GM23338 (cell line): Measurements from ENCODE around the gene HERC2. TPM values are rescaled to one million over a fixed set of nuclear protein-coding genes. Genes with fewer than 3 reads are reported as not detected.
"Not testable (repeated sequence)": the region's sequence is repeated elsewhere in the genome, so short reads cannot be mapped to it uniquely, and the experiment has no call there.

Source experiments
- ATAC-seq: fragments of 200-7000 bp; cut with Tn5 transposase; 3 replicates; pipeline ENCODE4 v1.9.1; 2020
- DNase-seq: peaks from one replicate; pipeline ENCODE4 v3.0.0-alpha.2; 2015; ENCODE audit warnings: low spot score
- H2AFZ ChIP-seq: fragments of 200-600 bp; sonication (generic); 2 replicates; pipeline ENCODE4 v1.8.0; 2016; ENCODE audit warnings: antibody characterized with exemption, mild to moderate bottlenecking, moderate library complexity
- H3F3A ChIP-seq: fragments of 200-600 bp; sonication (generic); replicated peaks from 2 replicates; pipeline ENCODE4 v1.8.0; 2017; ENCODE audit warnings: antibody characterized with exemption, mixed run types, low read depth
- H3K27ac ChIP-seq: fragments of 200-600 bp; sonication (generic); 2 replicates; pipeline ENCODE4 v1.6.1; 2016; ENCODE audit warnings: low read depth
- H3K27me3 ChIP-seq: fragments of 200-600 bp; sonication (generic); 2 replicates; pipeline ENCODE4 v1.8.0; 2016; ENCODE audit warnings: mild to moderate bottlenecking, mixed run types, moderate library complexity; ENCODE audit not compliant: insufficient read depth
- H3K36me3 ChIP-seq: fragments of 200-600 bp; sonication (generic); 2 replicates; pipeline ENCODE4 v1.8.0; 2016; ENCODE audit warnings: mild to moderate bottlenecking; ENCODE audit not compliant: insufficient read depth
- H3K4me1 ChIP-seq: fragments of 200-600 bp; sonication (generic); 2 replicates; pipeline ENCODE4 v1.8.0; 2016; ENCODE audit warnings: mild to moderate bottlenecking, moderate library complexity; ENCODE audit not compliant: insufficient read depth
- H3K4me2 ChIP-seq: fragments of 200-600 bp; sonication (generic); 2 replicates; pipeline ENCODE4 v1.7.1; 2017; ENCODE audit warnings: mixed run types
- H3K4me3 ChIP-seq: fragments of 200-600 bp; sonication (generic); 2 replicates; pipeline ENCODE4 v1.6.1; 2016; ENCODE audit warnings: mixed run types
- H3K79me2 ChIP-seq: fragments of 200-600 bp; sonication (generic); replicated peaks from 2 replicates; pipeline ENCODE4 v1.8.0; 2017; ENCODE audit warnings: mild to moderate bottlenecking; ENCODE audit not compliant: insufficient read depth
- H3K9me2 ChIP-seq: fragments of 200-600 bp; sonication (generic); 2 replicates; pipeline ENCODE4 v1.8.0; 2017; ENCODE audit not compliant: insufficient read depth
- H4K20me1 ChIP-seq: fragments of 200-600 bp; sonication (generic); replicated peaks from 2 replicates; pipeline ENCODE4 v1.8.0; 2017; ENCODE audit warnings: mild to moderate bottlenecking; ENCODE audit not compliant: insufficient read depth
- H3K27ac Mint-ChIP-seq: 2 replicates; pipeline ENCODE4 v1.8.0; 2020; ENCODE audit warnings: inconsistent platforms, mild to moderate bottlenecking, moderate library complexity, mixed read lengths
- H3K27me3 Mint-ChIP-seq: 3 replicates; pipeline ENCODE4 v1.8.0; 2022; ENCODE audit warnings: low read depth, mild to moderate bottlenecking, moderate library complexity, mixed read lengths, inconsistent platforms; ENCODE audit not compliant: insufficient read depth, poor library complexity
- H3K36me3 Mint-ChIP-seq: 3 replicates; pipeline ENCODE4 v1.8.0; 2021; ENCODE audit warnings: low read depth, mild to moderate bottlenecking, inconsistent platforms, moderate library complexity, mixed read lengths
- H3K4me1 Mint-ChIP-seq: 3 replicates; pipeline ENCODE4 v1.8.0; 2020; ENCODE audit warnings: mild to moderate bottlenecking, inconsistent platforms, mixed read lengths
- H3K4me3 Mint-ChIP-seq: 3 replicates; pipeline ENCODE4 v1.8.0; 2021; ENCODE audit warnings: moderate library complexity, mild to moderate bottlenecking, inconsistent platforms, mixed read lengths
- H3K9me3 Mint-ChIP-seq: 3 replicates; pipeline ENCODE4 v1.8.0; 2020; ENCODE audit warnings: moderate library complexity, mild to moderate bottlenecking, inconsistent platforms, mixed read lengths
- CREB1 ChIP-seq: fragments of 250-450 bp; sonication (Bioruptor Pico); IDR thresholded peaks from 2 replicates; pipeline ENCODE4 v1.5.0; 2020; ENCODE audit warnings: low read depth, mild to moderate bottlenecking, moderate library complexity
- EZH2 ChIP-seq: fragments of 200-600 bp; sonication (generic); IDR thresholded peaks from one replicate; pipeline ENCODE4 v1.8.0; 2017; ENCODE audit warnings: antibody characterized with exemption, mild to moderate bottlenecking, low read depth; ENCODE audit not compliant: unreplicated experiment
- POLR2AphosphoS5 ChIP-seq: IDR thresholded peaks from 2 replicates; pipeline ENCODE4 v1.6.1; 2016; ENCODE audit warnings: antibody characterized with exemption, low read depth
- STAT1 ChIP-seq: IDR thresholded peaks from one replicate; pipeline ENCODE4 v1.6.1; 2016; ENCODE audit warnings: antibody characterized with exemption; ENCODE audit not compliant: unreplicated experiment
- polyA plus RNA-seq: library from polyadenylated mRNA; unstranded; fragments of >200 nt; fragmentation: Nextera tagmentation; extraction: Ambion mirVana; gene quantifications from 2 replicates; pipeline ENCODE4 v1.2.1, GENCODE V29; 2016
- total RNA-seq: library from RNA; depleted of rRNA; stranded (reverse); fragments of >200 nt; shearing (Covaris generic); gene quantifications from 2 replicates; pipeline ENCODE4 v1.2.3, GENCODE V29; 2014
- TF ChIP-seq, protein P1 (sequence below), 2 experiments: fragments of 200-600 bp in 1 of 2; sonication (generic) in 1 of 2; conservative IDR thresholded peaks; 2 replicates each; pipeline versions ENCODE4 v1.5.1 to v1.6.1; 2016 to 2017; ENCODE audit warnings: antibody characterized with exemption in 2 of 2, low read depth in 2 of 2, mild to moderate bottlenecking in 2 of 2, moderate library complexity in 1 of 2
- TF ChIP-seq, protein P2 (sequence below): IDR thresholded peaks from 2 replicates; pipeline ENCODE4 v1.6.1; 2016; ENCODE audit warnings: antibody characterized with exemption
- TF ChIP-seq, protein P3 (sequence below): IDR thresholded peaks from one replicate; pipeline ENCODE4 v1.6.1; 2018; ENCODE audit warnings: antibody characterized with exemption; ENCODE audit not compliant: unreplicated experiment

Gene HERC2
- total and polyA plus RNA-seq, 2 experiments from 2014 or later = 71.3 to 80.7 TPM

DNA sequence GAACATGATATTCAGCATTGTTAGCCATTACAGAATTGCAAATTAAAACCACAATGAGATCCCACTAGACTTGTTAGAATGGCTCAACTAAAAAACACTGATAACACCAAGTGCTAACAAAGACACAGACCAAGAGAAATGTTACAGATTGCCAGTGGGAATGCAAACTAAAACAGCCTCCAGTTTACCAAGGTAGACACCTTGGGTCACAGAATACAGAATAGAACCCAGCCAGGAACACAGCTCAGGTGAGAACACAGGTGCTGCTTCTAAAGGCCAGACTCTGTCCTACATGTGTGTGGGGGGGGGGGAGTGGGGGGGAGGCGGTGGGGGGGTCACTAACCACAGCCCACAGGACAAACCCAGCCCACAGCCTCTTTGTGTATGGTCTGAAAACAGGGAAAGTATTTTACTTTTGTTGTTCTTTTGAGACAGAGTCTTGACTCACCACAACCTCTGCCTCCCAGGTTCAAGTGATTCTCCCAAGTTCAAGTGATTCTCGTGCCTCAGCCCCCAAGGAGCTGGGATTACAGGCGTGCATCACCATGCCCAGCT, 26.9 kb downstream of the HERC2 start:
- DNase-seq, H3K27me3 ChIP-seq, H3K4me3 ChIP-seq, H2AFZ ChIP-seq, H3K27me3 Mint-ChIP-seq, H3F3A ChIP-seq, H3K36me3 ChIP-seq, H3K27ac ChIP-seq, H3K4me3 Mint-ChIP-seq, ATAC-seq, H3K4me2 ChIP-seq, H4K20me1 ChIP-seq, H3K9me2 ChIP-seq: not testable (repeated sequence)
- H3K79me2 ChIP-seq = peaks cover 39% of the 10 kb centered on the region
- peak overlapping the region; percentile 95; the same call in 1 of the 2 replicates for H3K27ac Mint-ChIP-seq
- H3K36me3 Mint-ChIP-seq = peaks cover 46% of the 10 kb centered on the region
- H3K4me1 Mint-ChIP-seq = peaks cover 22% of the 10 kb centered on the region
- peaks cover 16% of the 10 kb centered on the region for H3K4me1 ChIP-seq
- peaks cover 14% of the 10 kb centered on the region for H3K9me3 Mint-ChIP-seq

DNA sequence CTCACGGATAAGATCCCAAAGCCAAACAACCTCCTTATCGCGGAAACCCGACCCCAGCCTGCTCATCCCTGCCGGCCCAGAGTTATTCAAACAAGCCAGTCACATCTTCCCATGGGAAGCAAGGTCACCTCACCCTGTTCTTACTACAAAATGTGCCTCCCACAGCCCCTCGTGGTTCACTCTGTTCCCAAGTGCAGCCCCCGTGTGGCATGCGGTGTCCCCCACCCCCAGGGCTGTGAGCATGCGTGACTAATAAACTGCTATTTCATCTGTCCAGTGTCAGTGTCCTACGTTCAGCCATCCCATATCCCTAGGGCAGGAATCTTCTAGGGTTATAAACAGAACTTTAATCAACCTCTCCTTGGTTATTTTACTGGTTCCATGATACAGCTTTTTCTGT, 27.4 kb downstream of the HERC2 start:
- H3K4me1 ChIP-seq = peaks cover 16% of the 10 kb centered on the region
- H3F3A ChIP-seq, H3K4me3 ChIP-seq, H3K27ac ChIP-seq, H2AFZ ChIP-seq, H3K27me3 Mint-ChIP-seq, H4K20me1 ChIP-seq, H3K36me3 ChIP-seq, ATAC-seq, H3K27me3 ChIP-seq, H3K9me2 ChIP-seq, H3K4me2 ChIP-seq: not testable (repeated sequence)
- Mint-ChIP-seq H3K4me1 (peaks cover 22% of the 10 kb centered on the region), H3K4me3 (peak overlapping the region; percentile 21; the same call in 1 of the 3 replicates), H3K27ac (peak overlapping the region; percentile 95), H3K9me3 (peaks cover 20% of the 10 kb centered on the region), H3K36me3 (peaks cover 51% of the 10 kb centered on the region)
- peaks cover 41% of the 10 kb centered on the region for H3K79me2 ChIP-seq
- peak; percentile 7 for DNase-seq

DNA sequence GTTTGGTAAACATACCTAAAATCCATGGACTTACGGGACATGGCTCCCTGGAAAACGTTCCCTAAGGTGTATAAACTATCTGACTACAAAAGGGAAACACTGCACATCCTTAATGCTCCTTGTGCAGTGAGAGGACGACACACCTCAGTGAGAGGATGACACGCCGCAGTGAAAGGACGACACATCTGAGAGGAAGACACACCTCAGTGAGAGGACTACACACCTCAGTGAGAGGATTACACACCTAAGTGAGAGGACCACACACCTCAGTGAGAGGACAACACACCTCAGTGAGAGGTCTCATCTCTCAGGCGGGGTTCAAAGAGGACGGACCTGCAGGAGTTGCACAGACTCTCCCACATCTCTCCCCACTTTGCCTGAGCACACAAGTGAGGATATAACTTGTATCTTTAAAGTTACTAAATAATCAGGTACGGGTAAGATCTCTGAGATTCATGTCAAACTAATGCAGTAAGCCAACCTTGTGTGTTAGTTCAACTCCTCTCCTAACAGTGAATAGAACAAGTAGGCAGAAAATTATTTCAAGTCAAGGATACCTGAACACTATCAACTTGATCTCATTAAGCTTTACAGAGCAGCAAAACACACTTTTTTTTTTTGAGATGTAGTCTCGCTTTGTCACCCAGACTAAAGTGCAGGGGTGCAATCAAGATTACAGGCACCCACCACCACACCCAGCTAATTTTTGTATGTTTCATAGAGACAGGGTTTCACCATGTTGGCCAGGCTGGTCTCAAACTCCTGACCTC, 32.1 kb downstream of the HERC2 start:
- no peaks in the 10 kb centered on the region for H3K27me3 ChIP-seq
- no peak for ATAC-seq

More for the DNA sequence above, 32.1 kb downstream of the HERC2 start:
- Histone ChIP-seq H3K27ac (no peak overlapping the region), H3K4me1 (peaks cover 18% of the 10 kb centered on the region), H3K9me2 (no peaks in the 10 kb centered on the region), H3K4me3 (no peak overlapping the region), H2AFZ (no peak overlapping the region), H4K20me1 (no peaks in the 10 kb centered on the region), H3K4me2 (no peak overlapping the region), H3K36me3 (no peaks in the 10 kb centered on the region), H3K79me2 (peaks cover 50% of the 10 kb centered on the region), H3F3A (no peaks in the 10 kb centered on the region)
- Mint-ChIP-seq H3K36me3 (peaks cover 64% of the 10 kb centered on the region), H3K27ac (no peak overlapping the region), H3K9me3 (peaks cover 24% of the 10 kb centered on the region), H3K4me3 (no peak overlapping the region), H3K4me1 (peaks cover 31% of the 10 kb centered on the region), H3K27me3 (peaks cover 4% of the 10 kb centered on the region)
- TF ChIP-seq CREB1 = no peak
- TF ChIP-seq, protein P1, sequence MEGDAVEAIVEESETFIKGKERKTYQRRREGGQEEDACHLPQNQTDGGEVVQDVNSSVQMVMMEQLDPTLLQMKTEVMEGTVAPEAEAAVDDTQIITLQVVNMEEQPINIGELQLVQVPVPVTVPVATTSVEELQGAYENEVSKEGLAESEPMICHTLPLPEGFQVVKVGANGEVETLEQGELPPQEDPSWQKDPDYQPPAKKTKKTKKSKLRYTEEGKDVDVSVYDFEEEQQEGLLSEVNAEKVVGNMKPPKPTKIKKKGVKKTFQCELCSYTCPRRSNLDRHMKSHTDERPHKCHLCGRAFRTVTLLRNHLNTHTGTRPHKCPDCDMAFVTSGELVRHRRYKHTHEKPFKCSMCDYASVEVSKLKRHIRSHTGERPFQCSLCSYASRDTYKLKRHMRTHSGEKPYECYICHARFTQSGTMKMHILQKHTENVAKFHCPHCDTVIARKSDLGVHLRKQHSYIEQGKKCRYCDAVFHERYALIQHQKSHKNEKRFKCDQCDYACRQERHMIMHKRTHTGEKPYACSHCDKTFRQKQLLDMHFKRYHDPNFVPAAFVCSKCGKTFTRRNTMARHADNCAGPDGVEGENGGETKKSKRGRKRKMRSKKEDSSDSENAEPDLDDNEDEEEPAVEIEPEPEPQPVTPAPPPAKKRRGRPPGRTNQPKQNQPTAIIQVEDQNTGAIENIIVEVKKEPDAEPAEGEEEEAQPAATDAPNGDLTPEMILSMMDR (conservative IDR thresholded peaks at IDR 0.05; ENCODE audit: low read depth in 2 of 2) = no peak
- TF ChIP-seq, protein P2, sequence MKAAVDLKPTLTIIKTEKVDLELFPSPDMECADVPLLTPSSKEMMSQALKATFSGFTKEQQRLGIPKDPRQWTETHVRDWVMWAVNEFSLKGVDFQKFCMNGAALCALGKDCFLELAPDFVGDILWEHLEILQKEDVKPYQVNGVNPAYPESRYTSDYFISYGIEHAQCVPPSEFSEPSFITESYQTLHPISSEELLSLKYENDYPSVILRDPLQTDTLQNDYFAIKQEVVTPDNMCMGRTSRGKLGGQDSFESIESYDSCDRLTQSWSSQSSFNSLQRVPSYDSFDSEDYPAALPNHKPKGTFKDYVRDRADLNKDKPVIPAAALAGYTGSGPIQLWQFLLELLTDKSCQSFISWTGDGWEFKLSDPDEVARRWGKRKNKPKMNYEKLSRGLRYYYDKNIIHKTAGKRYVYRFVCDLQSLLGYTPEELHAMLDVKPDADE = no peak
- no peak for TF ChIP-seq POLR2AphosphoS5
- no peak for TF ChIP-seq EZH2
- no peak for TF ChIP-seq STAT1
- TF ChIP-seq, protein P3, sequence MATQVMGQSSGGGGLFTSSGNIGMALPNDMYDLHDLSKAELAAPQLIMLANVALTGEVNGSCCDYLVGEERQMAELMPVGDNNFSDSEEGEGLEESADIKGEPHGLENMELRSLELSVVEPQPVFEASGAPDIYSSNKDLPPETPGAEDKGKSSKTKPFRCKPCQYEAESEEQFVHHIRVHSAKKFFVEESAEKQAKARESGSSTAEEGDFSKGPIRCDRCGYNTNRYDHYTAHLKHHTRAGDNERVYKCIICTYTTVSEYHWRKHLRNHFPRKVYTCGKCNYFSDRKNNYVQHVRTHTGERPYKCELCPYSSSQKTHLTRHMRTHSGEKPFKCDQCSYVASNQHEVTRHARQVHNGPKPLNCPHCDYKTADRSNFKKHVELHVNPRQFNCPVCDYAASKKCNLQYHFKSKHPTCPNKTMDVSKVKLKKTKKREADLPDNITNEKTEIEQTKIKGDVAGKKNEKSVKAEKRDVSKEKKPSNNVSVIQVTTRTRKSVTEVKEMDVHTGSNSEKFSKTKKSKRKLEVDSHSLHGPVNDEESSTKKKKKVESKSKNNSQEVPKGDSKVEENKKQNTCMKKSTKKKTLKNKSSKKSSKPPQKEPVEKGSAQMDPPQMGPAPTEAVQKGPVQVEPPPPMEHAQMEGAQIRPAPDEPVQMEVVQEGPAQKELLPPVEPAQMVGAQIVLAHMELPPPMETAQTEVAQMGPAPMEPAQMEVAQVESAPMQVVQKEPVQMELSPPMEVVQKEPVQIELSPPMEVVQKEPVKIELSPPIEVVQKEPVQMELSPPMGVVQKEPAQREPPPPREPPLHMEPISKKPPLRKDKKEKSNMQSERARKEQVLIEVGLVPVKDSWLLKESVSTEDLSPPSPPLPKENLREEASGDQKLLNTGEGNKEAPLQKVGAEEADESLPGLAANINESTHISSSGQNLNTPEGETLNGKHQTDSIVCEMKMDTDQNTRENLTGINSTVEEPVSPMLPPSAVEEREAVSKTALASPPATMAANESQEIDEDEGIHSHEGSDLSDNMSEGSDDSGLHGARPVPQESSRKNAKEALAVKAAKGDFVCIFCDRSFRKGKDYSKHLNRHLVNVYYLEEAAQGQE = no peak
- no peak for DNase-seq
